ENCODE results near the gene FDXACB1.

FDXACB1 gene

DNA sequence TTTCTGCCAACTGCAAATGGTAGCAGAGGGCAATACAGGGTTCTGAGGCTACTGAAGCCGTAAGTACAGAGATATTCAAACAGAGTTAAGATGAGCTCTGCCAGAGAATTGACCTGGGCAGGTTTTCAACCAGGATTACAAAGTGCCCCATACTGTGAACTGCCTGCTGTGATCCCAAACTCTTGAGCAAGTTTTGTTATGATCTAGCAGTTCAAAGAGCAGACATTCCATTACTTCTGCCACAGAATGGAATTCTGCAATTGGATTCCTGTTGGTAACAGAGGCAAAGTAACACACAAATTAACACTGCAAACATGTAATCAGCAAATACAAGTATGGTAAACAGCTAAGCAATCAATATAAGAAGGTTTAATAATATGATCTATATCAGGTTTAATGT is 38.8 kb downstream of the FDXACB1 start:
- Histone ChIP-seq H3K27me3 (replicated peaks; ENCODE audit: insufficient read depth, low read length) (no peaks in the 10 kb centered on the region), H3K79me2 (ENCODE audit: low read length) (no peaks in the 10 kb centered on the region), H3K9me2 (replicated peaks; ENCODE audit: insufficient read depth, low read length) (no peaks in the 10 kb centered on the region), H3K4me2 (ENCODE audit: low read depth, low read length) (no peak overlapping the region), H3K36me3 (replicated peaks; ENCODE audit: insufficient read depth, low read length) (no peaks in the 10 kb centered on the region), H3K9me3 (replicated peaks; ENCODE audit: insufficient read depth, low read length) (no peaks in the 10 kb centered on the region), H4K20me1 (ENCODE audit: insufficient read depth, low read length) (peaks cover 4% of the 10 kb centered on the region; the same call in 1 of the 2 replicates), H3K4me1 (ENCODE audit: low read length) (0 out of 2 replicates have a peak, but pooled peaks cover 11% of the 10 kb centered on the region), H3F3A (ENCODE audit: insufficient read depth, low read length) (peaks cover 5% of the 10 kb centered on the region; the same call in 1 of the 2 replicates), H2AFZ (ENCODE audit: low read length) (no peak overlapping the region), H3K4me3 (ENCODE audit: low read length) (no peak overlapping the region), H3K9ac (ENCODE audit: low read length) (no peak overlapping the region), H3K27ac (ENCODE audit: low read length) (no peak overlapping the region)
- TF ChIP-seq EZH2phosphoT487 (IDR thresholded peaks at IDR 0.05; ENCODE audit: low read length) (no peak), EZH2 (optimal IDR thresholded peaks at IDR 0.05; ENCODE audit: low read depth, low read length) (no peak)
- TF ChIP-seq, protein P1, sequence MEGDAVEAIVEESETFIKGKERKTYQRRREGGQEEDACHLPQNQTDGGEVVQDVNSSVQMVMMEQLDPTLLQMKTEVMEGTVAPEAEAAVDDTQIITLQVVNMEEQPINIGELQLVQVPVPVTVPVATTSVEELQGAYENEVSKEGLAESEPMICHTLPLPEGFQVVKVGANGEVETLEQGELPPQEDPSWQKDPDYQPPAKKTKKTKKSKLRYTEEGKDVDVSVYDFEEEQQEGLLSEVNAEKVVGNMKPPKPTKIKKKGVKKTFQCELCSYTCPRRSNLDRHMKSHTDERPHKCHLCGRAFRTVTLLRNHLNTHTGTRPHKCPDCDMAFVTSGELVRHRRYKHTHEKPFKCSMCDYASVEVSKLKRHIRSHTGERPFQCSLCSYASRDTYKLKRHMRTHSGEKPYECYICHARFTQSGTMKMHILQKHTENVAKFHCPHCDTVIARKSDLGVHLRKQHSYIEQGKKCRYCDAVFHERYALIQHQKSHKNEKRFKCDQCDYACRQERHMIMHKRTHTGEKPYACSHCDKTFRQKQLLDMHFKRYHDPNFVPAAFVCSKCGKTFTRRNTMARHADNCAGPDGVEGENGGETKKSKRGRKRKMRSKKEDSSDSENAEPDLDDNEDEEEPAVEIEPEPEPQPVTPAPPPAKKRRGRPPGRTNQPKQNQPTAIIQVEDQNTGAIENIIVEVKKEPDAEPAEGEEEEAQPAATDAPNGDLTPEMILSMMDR (IDR thresholded peaks at IDR 0.05; ENCODE audit: low read length) = no peak
- DNase-seq = no peak

DNA sequence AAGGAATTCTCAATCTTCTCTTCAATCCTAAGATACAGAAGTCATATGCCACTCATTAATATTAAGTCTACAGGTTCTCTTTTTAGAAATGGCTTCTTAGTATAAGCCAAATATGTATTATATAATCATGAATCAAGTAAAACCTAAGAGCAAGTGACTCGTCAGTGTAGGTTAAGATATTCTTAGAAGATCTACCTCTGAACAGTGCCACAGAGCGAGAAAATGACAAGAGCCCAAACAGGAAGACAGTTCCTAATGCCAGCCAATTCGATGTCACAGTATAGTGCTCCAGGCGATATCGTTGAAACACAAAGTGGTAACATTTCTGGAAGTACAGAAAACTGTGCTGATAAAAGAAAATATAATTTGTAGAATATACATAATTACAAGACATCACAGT is 40.9 kb downstream of the FDXACB1 start:
- peaks cover 5% of the 10 kb centered on the region; the same call in 1 of the 2 replicates for H3F3A ChIP-seq (ENCODE audit: insufficient read depth, low read length)
- H3K9me3 ChIP-seq (replicated peaks; ENCODE audit: insufficient read depth, low read length) = no peaks in the 10 kb centered on the region
- no peak overlapping the region for H2AFZ ChIP-seq (ENCODE audit: low read length)
- H3K4me3 ChIP-seq (ENCODE audit: low read length) = no peak overlapping the region
- H3K4me2 ChIP-seq (ENCODE audit: low read depth, low read length) = no peak overlapping the region
- H4K20me1 ChIP-seq (ENCODE audit: insufficient read depth, low read length) = peaks cover 4% of the 10 kb centered on the region; the same call in 1 of the 2 replicates
- H3K27ac ChIP-seq (ENCODE audit: low read length) = no peak overlapping the region
- H3K9me2 ChIP-seq (replicated peaks; ENCODE audit: insufficient read depth, low read length) = no peaks in the 10 kb centered on the region
- H3K4me1 ChIP-seq (ENCODE audit: low read length) = 0 out of 2 replicates have a peak, but pooled peaks cover 11% of the 10 kb centered on the region
- H3K27me3 ChIP-seq (replicated peaks; ENCODE audit: insufficient read depth, low read length) = no peaks in the 10 kb centered on the region
- no peak for DNase-seq
- H3K9ac ChIP-seq (ENCODE audit: low read length) = no peak overlapping the region
- TF ChIP-seq, protein P1 (IDR thresholded peaks at IDR 0.05; ENCODE audit: low read length) = no peak
- no peak for TF ChIP-seq EZH2 (optimal IDR thresholded peaks at IDR 0.05; ENCODE audit: low read depth, low read length)
- no peak for TF ChIP-seq EZH2phosphoT487 (IDR thresholded peaks at IDR 0.05; ENCODE audit: low read length)
- no peaks in the 10 kb centered on the region for H3K79me2 ChIP-seq (ENCODE audit: low read length)
- H3K36me3 ChIP-seq (replicated peaks; ENCODE audit: insufficient read depth, low read length) = no peaks in the 10 kb centered on the region; the same call in 1 of the 2 replicates

DNA sequence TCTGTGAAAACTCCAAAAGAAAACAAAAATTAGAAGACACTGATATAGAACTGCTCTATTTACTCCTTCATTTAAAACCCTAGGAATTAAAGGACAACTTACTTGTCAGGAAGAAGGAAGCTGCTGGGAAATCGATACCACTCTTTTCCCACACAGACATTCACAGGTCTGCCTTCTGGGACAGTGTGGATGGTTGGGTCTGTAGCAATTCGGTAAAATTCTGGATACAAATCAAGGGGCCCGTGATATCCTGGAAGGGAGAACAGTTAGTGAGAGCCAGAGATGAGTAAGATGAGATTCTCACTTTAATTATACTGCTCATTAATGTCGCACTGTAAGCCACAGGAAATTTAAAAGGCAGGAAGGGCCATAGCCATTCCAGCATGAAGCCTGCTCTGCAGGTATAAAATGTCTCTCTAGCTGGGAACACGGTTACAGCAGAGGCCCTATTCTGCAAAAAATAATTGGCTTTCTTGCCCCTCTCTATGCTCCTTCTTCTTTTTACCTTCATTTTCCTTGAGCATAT is 41.5 kb downstream of the FDXACB1 start:
- Histone ChIP-seq H3K9ac (ENCODE audit: low read length) (no peak overlapping the region), H3K4me1 (ENCODE audit: low read length) (0 out of 2 replicates have a peak, but pooled peaks cover 11% of the 10 kb centered on the region), H4K20me1 (ENCODE audit: insufficient read depth, low read length) (peaks cover 4% of the 10 kb centered on the region; the same call in 1 of the 2 replicates), H3K4me2 (ENCODE audit: low read depth, low read length) (no peak overlapping the region), H3K27ac (ENCODE audit: low read length) (no peak overlapping the region), H3K9me2 (replicated peaks; ENCODE audit: insufficient read depth, low read length) (no peaks in the 10 kb centered on the region), H3K79me2 (ENCODE audit: low read length) (no peaks in the 10 kb centered on the region), H3K4me3 (ENCODE audit: low read length) (no peak overlapping the region), H3K9me3 (replicated peaks; ENCODE audit: insufficient read depth, low read length) (no peaks in the 10 kb centered on the region), H3F3A (ENCODE audit: insufficient read depth, low read length) (peaks cover 5% of the 10 kb centered on the region; the same call in 1 of the 2 replicates), H3K27me3 (replicated peaks; ENCODE audit: insufficient read depth, low read length) (no peaks in the 10 kb centered on the region), H2AFZ (ENCODE audit: low read length) (no peak overlapping the region), H3K36me3 (replicated peaks; ENCODE audit: insufficient read depth, low read length) (no peaks in the 10 kb centered on the region; the same call in 1 of the 2 replicates)
- TF ChIP-seq EZH2phosphoT487 (IDR thresholded peaks at IDR 0.05; ENCODE audit: low read length) = no peak
- TF ChIP-seq EZH2 (optimal IDR thresholded peaks at IDR 0.05; ENCODE audit: low read depth, low read length) = no peak
- TF ChIP-seq, protein P1 (IDR thresholded peaks at IDR 0.05; ENCODE audit: low read length) = no peak
- no peak for DNase-seq
